ENCODE measurements around the gene MRPS17.

Gene MRPS17

DNA sequence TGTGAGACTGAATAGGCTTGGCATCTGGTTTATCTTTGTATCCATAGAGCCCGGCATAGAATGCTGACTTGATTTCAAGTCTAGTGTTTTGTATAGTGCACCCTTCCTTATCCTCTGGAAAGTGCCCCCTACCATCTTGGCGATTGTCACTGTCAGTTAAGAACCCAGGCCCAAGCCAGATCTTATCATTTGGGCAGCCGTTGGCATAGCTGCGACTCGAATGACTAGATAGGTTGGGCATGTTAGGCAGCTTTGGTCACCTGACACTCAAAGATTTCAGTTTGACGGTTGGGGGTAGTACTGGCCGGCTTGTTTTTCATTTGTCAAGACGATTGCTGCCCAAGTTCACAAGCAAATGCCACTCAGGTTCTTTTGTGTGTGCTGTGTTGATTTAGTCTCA, 19.3 kb downstream of the MRPS17 start:
- DNase-seq (ENCODE audit: low read depth) = no peak

DNA sequence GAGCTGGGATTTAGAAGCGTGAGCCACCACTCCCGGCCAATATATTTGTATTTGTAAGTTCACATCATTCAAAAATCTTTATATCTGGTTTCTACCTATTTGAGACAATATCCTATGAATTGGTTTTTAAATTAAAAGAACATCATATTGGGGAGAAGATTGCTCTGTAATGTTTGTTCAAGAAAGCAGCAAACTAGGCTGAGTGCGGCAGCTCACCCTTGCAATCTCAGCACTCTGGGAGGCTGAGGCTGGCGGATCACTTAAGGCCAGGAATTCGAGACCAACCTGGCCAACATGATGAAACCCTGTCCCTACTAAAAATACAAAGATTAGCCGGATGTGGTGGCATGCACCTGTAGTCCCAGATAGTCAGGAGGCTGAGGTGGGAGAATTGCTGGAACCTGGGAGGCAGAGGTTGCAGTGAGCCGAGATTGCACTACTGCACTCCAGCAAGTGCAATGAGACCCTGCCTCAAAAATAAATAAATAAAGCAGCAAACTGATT, 22.1 kb downstream of the MRPS17 start:
- no peak for DNase-seq (ENCODE audit: low read depth)

DNA sequence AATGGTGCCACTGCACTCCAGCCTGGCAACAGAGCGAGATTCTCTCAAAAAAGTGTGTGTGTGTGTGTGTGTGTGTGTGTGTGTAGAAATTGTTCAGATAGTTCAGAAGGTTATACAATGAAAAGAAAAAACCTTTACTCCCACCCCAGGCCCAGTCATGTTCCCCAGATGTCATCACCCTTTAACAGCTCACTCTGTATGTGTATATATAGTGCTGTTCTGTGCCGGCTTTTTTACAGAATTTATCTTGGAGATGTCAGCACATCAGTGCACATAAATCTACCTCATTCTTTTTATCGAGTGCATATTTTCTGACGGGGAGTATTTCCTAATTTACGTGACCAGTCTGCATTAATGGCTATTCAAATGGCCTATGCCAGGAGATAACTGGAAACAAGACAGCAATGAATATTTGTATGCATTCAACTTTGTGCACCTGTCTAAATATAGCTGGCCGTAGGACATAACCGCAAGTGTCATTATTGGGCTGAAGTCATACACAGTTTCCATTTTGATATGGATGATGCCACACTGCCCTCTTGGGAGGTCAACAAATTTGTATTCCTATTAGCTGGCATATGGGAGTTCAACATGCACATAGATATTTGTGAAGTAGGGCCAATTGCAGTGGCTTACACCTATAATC, 24.4 kb downstream of the MRPS17 start:
- DNase-seq (ENCODE audit: low read depth) = no peak

DNA sequence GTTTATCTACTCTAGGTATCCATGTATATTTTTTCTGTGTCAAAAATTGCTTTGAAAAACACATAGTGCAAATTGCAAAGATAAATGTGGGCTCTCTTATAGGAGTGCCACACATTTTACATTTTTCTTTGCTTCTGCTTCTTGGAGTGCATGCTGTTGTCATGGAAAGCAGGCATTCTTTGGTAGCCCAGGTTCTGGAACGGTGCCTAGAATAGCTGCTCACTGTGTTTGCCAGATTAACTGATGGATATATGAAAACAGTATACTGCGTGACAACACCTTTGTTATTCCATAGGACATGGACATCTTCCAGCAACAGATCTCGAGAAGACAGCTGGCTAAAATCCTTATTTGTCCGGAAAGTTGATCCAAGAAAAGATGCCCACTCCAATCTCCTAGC, 26.2 kb downstream of the MRPS17 start:
- peak; percentile 80 for DNase-seq (ENCODE audit: low read depth)

DNA sequence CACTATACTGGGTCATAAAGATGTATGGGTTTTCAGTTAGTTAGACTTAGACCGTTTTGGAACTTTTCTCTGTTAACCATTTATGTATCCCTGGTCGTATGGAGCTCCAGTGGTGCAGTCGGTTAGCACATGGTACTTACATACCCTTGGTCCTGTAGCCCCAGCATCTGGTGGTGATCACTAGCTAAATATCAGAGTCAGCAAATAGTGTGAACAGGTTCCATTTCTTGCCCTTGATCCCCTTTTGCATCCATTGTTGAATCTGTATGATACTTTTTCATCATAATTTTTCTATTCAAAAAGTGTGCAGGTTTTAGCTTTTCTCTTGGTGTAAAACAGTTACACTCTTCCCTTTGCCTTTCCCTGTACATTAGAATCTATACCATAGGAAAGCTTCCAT, 28.6 kb downstream of the MRPS17 start:
- DNase-seq (ENCODE audit: low read depth) = no peak

GRCh38 chr7:55983537-55983936, 31.9 kb downstream of the MRPS17 start:
- DNase-seq (ENCODE audit: low read depth) = no peak

GRCh38 chr7:55992346-55992745, 40.7 kb downstream of the MRPS17 start:
- no peak for DNase-seq (ENCODE audit: low read depth)

- DNase-seq (ENCODE audit: low read depth) = no peak
Measured at GRCh38 chr7:55996856-55997500, 45.3 kb downstream of the MRPS17 start.

- no peak for DNase-seq (ENCODE audit: low read depth)
Measured at GRCh38 chr7:56003749-56004148, 52.1 kb downstream of the MRPS17 start.
